Testis (tissue), 3 donors: Measurements from ENCODE around the gene EXOC4. TPM values are rescaled to one million over a fixed set of nuclear protein-coding genes. Genes with fewer than 3 reads are reported as not detected.

ENCODE experiments used
- DNase-seq: peaks from one replicate; pipeline ENCODE4 v3.0.0-alpha.2; 2019
- H3K27ac ChIP-seq, 2 donors: fragments of 200-600 bp; sonication (generic); one replicate each; pipeline ENCODE4 v1.5.1; 2019
- H3K27me3 ChIP-seq: fragments of 200-600 bp; sonication (generic); one replicate; pipeline ENCODE4 v1.5.1; 2019
- H3K36me3 ChIP-seq: fragments of 200-600 bp; sonication (generic); one replicate; pipeline ENCODE4 v1.5.1; 2017; ENCODE audit warnings: low read depth; ENCODE audit errors: missing control alignments
- H3K4me1 ChIP-seq: fragments of 200-600 bp; sonication (generic); one replicate; pipeline ENCODE4 v1.5.1; 2019
- H3K4me3 ChIP-seq, 2 donors: fragments of 200-600 bp; sonication (generic); one replicate each; pipeline ENCODE4 v1.5.1; 2017 to 2019
- H3K9me3 ChIP-seq: fragments of 200-600 bp; sonication (generic); one replicate; pipeline ENCODE4 v1.5.1; 2017
- CTCF ChIP-seq, 3 experiments: fragments of 450-650 bp in 2 of 3; fragments of 200-600 bp in 1 of 3; sonication (generic) in 1 of 3; IDR thresholded peaks; one replicate each; pipeline ENCODE4 v1.5.1; 2016 to 2019; ENCODE audit warnings: antibody characterized with exemption in 3 of 3, mild to moderate bottlenecking in 2 of 3, moderate library complexity in 1 of 3
- POLR2A ChIP-seq: fragments of 450-650 bp; IDR thresholded peaks from one replicate; pipeline ENCODE4 v1.6.1; 2017; ENCODE audit warnings: antibody characterized with exemption, mild to moderate bottlenecking, moderate library complexity
- WGBS, 2 donors: methylation state at CpG; one replicate each; pipeline ENCODE4 v1.1.5; 2018; 5-methylcytosine and 5-hydroxymethylcytosine counted together
- intact Hi-C: fragments of 100-400 bp; cut with DNase I; formaldehyde crosslinking; loops from one replicate; pipeline ENCODE4 v1.15.1; 2023; ENCODE audit warnings: low total_unique reads
- polyA plus RNA-seq: library from polyadenylated mRNA; stranded (reverse); fragments of 350-450 nt; fragmentation: Illumina TruSeq; extraction: RNeasy Lipid Tissue Mini Kit (QIAGEN cat#74804); gene quantifications from one replicate; pipeline ENCODE4 v1.2.3, GENCODE V29; 2014; ENCODE audit warnings: low read depth, low replicate concordance; ENCODE audit not compliant: insufficient read depth
- total RNA-seq, 2 donors: library from RNA; depleted of rRNA; stranded (reverse); fragments of >200 nt; gene quantifications; one replicate each; pipeline ENCODE4 v1.2.3, GENCODE V29; 2016

EXOC4 gene
- total and polyA plus RNA-seq, 3 donors from 2014 or later: 47.4 to 169 (median 142) TPM

DNA sequence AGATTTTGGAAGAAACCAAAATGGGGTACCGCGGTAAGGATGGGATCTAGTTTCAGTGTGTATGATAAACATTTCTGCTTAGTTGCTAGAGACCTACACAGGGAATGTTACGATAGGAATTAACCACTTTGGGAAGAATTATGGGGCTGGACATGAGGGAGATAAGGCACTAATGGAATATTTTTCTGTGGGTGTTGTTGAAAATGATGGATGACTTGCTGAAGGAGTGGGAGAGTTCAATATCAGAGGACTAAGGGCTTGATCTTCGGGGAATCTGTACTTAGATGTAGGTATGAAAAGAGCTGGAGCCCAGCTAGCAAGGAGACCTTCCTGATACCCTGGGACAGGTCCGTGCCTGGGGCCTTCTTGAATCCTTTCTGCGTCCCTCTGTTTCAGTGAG lies 303.7 kb downstream of the EXOC4 start:
- H3K36me3 ChIP-seq: no peaks in the 10 kb centered on the region
- no peak for DNase-seq
- H3K4me1 ChIP-seq: no peaks in the 10 kb centered on the region
- intact Hi-C loops: no loop called here
- 76 to 86% methylated on average over 6 of the region's 6 CpGs for WGBS, 2 donors
- no peaks in the 10 kb centered on the region for H3K27me3 ChIP-seq
- H3K9me3 ChIP-seq: no peaks in the 10 kb centered on the region
- H3K27ac ChIP-seq: no peak overlapping the region
- no peak for TF ChIP-seq CTCF (IDR thresholded peaks at IDR 0.05)
- no peak for TF ChIP-seq POLR2A
- H3K4me3 ChIP-seq: no peak overlapping the region

GRCh38 chr7:133560900-133561299 lies 308.0 kb downstream of the EXOC4 start:
- 92 to 98% methylated on average over 2 of the region's 2 CpGs for WGBS, 2 donors
- H3K9me3 ChIP-seq: no peaks in the 10 kb centered on the region
- no peak for TF ChIP-seq POLR2A
- no peak for TF ChIP-seq CTCF (IDR thresholded peaks at IDR 0.05)
- no peak overlapping the region for H3K4me3 ChIP-seq
- intact Hi-C loops: no loop called here
- no peaks in the 10 kb centered on the region for H3K4me1 ChIP-seq
- H3K27ac ChIP-seq: no peak overlapping the region
- no peaks in the 10 kb centered on the region for H3K27me3 ChIP-seq
- no peaks in the 10 kb centered on the region for H3K36me3 ChIP-seq
- no peak for DNase-seq

DNA sequence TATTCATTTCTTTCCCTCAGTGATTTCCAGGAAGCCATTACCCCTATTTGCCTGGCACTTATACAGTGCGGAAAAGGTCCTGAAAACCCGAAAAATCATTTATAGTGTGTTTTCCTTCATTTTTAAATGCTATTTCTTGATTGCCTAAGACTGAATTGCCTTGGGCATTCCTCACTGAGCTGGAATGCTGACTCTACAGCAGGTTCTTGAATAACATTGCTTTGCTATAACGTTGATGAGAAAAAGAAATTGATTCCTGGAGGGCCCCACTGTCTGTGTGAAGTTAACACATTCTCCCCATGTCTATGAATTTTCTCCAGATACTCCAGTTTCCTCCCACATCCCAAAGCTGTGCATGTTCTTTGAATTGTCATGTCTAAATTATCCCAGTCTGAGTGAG lies 308.5 kb downstream of the EXOC4 start:
- 85 to 95% methylated on average over 3 of the region's 3 CpGs for WGBS, 2 donors
- Histone ChIP-seq H3K27me3 (no peaks in the 10 kb centered on the region), H3K4me3 (no peak overlapping the region), H3K4me1 (no peaks in the 10 kb centered on the region), H3K9me3 (no peaks in the 10 kb centered on the region), H3K36me3 (no peaks in the 10 kb centered on the region), H3K27ac (no peak overlapping the region)
- TF ChIP-seq POLR2A: no peak
- no peak for TF ChIP-seq CTCF (IDR thresholded peaks at IDR 0.05)
- intact Hi-C loops: no loop called here
- no peak for DNase-seq

- H3K27ac ChIP-seq: no peak overlapping the region
Measured at GRCh38 chr7:133562621-133563020, 309.7 kb downstream of the EXOC4 start.

More at GRCh38 chr7:133562621-133563020, 309.7 kb downstream of the EXOC4 start:
- Histone ChIP-seq H3K9me3 (no peaks in the 10 kb centered on the region), H3K4me1 (no peaks in the 10 kb centered on the region), H3K27me3 (no peaks in the 10 kb centered on the region), H3K4me3 (no peak overlapping the region), H3K36me3 (no peaks in the 10 kb centered on the region)
- intact Hi-C loops: no loop called here
- DNase-seq: no peak
- no peak for TF ChIP-seq CTCF (IDR thresholded peaks at IDR 0.05)
- no peak for TF ChIP-seq POLR2A
- WGBS, 2 donors: 81 to 86% methylated on average over 4 of the region's 4 CpGs
